K562 (cell line): Measurements from ENCODE around the gene TNFRSF6B. TPM values are rescaled to one million over a fixed set of nuclear protein-coding genes. Genes with fewer than 3 reads are reported as not detected.

ENCODE experiments used
- CREB5 ChIP-seq: fragments of 250-450 bp; sonication (Bioruptor Pico); IDR thresholded peaks from 2 replicates; pipeline ENCODE4 v1.5.0; 2020; ENCODE audit warnings: mild to moderate bottlenecking
- CTCFL ChIP-seq: IDR thresholded peaks from 2 replicates; pipeline ENCODE4 v1.6.1; 2011; ENCODE audit warnings: borderline replicate concordance, low read depth, mild to moderate bottlenecking, moderate library complexity, low read length; ENCODE audit not compliant: insufficient read depth, poor library complexity, severe bottlenecking
- CXXC5 ChIP-seq: fragments of 250-450 bp; sonication (Bioruptor Pico); IDR thresholded peaks from 2 replicates; pipeline ENCODE4 v1.8.0; 2022; ENCODE audit warnings: inconsistent platforms, mild to moderate bottlenecking, moderate library complexity
- E2F8 ChIP-seq: fragments of 450-650 bp; IDR thresholded peaks from 2 replicates; pipeline ENCODE4 v1.7.1; 2018; ENCODE audit warnings: mild to moderate bottlenecking, low read depth; ENCODE audit not compliant: partially characterized antibody
- HDAC2 ChIP-seq: fragments of 450-650 bp; IDR thresholded peaks from 2 replicates; pipeline ENCODE4 v1.6.1; 2016; ENCODE audit warnings: mild to moderate bottlenecking
- HOXB6 ChIP-seq: fragments of 250-450 bp; sonication (Bioruptor Pico); IDR thresholded peaks from 2 replicates; pipeline ENCODE4 v1.5.1; 2022; ENCODE audit warnings: mild to moderate bottlenecking, borderline replicate concordance
- KLF1 ChIP-seq: fragments of 450-650 bp; IDR thresholded peaks from 2 replicates; pipeline ENCODE4 v1.6.1; 2016; ENCODE audit warnings: missing genetic modification characterization, missing compliant biosample characterization
- MAZ ChIP-seq, 2 experiments: fragments of 450-650 bp in 1 of 2; sonication (generic) in 1 of 2; formaldehyde crosslinking; IDR thresholded peaks in 1 of 2; conservative IDR thresholded peaks in 1 of 2; 2 replicates each; pipeline versions ENCODE4 v1.4.0 to v1.5.0; 2020; ENCODE audit warnings: mild to moderate bottlenecking in 1 of 2, missing genetic modification reagents in 1 of 2
- MTF1 ChIP-seq: fragments of 250-450 bp; sonication (Bioruptor Pico); IDR thresholded peaks from 2 replicates; pipeline ENCODE4 v1.9.0; 2021; ENCODE audit warnings: moderate library complexity, mild to moderate bottlenecking, inconsistent platforms, borderline replicate concordance
- OTX1 ChIP-seq: fragments of 450-650 bp; formaldehyde crosslinking; IDR thresholded peaks from 2 replicates; pipeline ENCODE4 v1.4.0; 2022; ENCODE audit warnings: mild to moderate bottlenecking
- PURB ChIP-seq: sonication (generic); formaldehyde crosslinking; IDR thresholded peaks from 2 replicates; pipeline ENCODE4 v1.9.0; 2021; ENCODE audit warnings: low read depth, mild to moderate bottlenecking, missing genetic modification reagents
- RFX1 ChIP-seq: fragments of 450-650 bp; IDR thresholded peaks from 2 replicates; pipeline ENCODE4 v1.6.1; 2016; ENCODE audit warnings: mild to moderate bottlenecking, moderate library complexity
- SAFB ChIP-seq: fragments of 200-400 bp; formaldehyde crosslinking; IDR thresholded peaks from 2 replicates; pipeline ENCODE4 v1.6.1; 2017; ENCODE audit warnings: low read depth, low read length, borderline replicate concordance
- SREBF2 ChIP-seq: sonication (generic); formaldehyde crosslinking; IDR thresholded peaks from 2 replicates; pipeline ENCODE4 v1.4.0; 2020; ENCODE audit warnings: mild to moderate bottlenecking, missing genetic modification reagents
- TEAD2 ChIP-seq: fragments of 450-650 bp; IDR thresholded peaks from 2 replicates; pipeline ENCODE4 v1.6.1; 2016; ENCODE audit warnings: missing genetic modification characterization, control low read depth, missing compliant biosample characterization
- U2AF2 ChIP-seq: fragments of 200-400 bp; formaldehyde crosslinking; optimal IDR thresholded peaks from 2 replicates; pipeline ENCODE3; 2017; ENCODE audit warnings: low read depth, mild to moderate bottlenecking, low read length
- YBX1 ChIP-seq: fragments of 450-650 bp; IDR thresholded peaks from 2 replicates; pipeline ENCODE4 v1.7.1; 2016; ENCODE audit warnings: mild to moderate bottlenecking
- ZBED1 ChIP-seq: IDR thresholded peaks from 2 replicates; pipeline ENCODE4 v1.6.1; 2014
- ZBTB7A ChIP-seq: IDR thresholded peaks from 2 replicates; pipeline ENCODE4 v1.6.1; 2011; ENCODE audit warnings: low read depth, mild to moderate bottlenecking, low read length, moderate library complexity, borderline replicate concordance; ENCODE audit not compliant: control insufficient read depth
- ZFP1 ChIP-seq: fragments of 450-650 bp; formaldehyde crosslinking; IDR thresholded peaks from 2 replicates; pipeline ENCODE4 v1.4.0; 2020; ENCODE audit warnings: mild to moderate bottlenecking, mixed read lengths
- ZNF133 ChIP-seq: fragments of 250-450 bp; sonication (Bioruptor Pico); IDR thresholded peaks from 2 replicates; pipeline ENCODE4 v1.4.0; 2020; ENCODE audit warnings: mild to moderate bottlenecking
- ZNF316 ChIP-seq: fragments of 450-650 bp; IDR thresholded peaks from 2 replicates; pipeline ENCODE4 v1.6.1; 2016
- ZNF57 ChIP-seq: fragments of 450-650 bp; formaldehyde crosslinking; IDR thresholded peaks from 2 replicates; pipeline ENCODE4 v1.4.0; 2020; ENCODE audit warnings: mild to moderate bottlenecking, moderate library complexity
- ZNF830 ChIP-seq: fragments of 250-450 bp; sonication (Bioruptor Pico); IDR thresholded peaks from 2 replicates; pipeline ENCODE4 v1.5.0; 2021; ENCODE audit warnings: mild to moderate bottlenecking
- polyA plus RNA-seq, 8 experiments: library from polyadenylated mRNA; depleted of rRNA in 4 of 8; stranded (reverse) in 5 of 8; unstranded in 3 of 8; fragments of >200 nt; fragmentation: Nextera tagmentation in 2 of 8; fragmentation: Illumina TruSeq in 1 of 8; extraction: Ambion mirVana in 2 of 8; extraction: Trizol in 1 of 8; gene quantifications; 2 replicates each; pipeline versions ENCODE4 v1.2.1 to v1.2.3, GENCODE V29; 2011 to 2014; ENCODE audit warnings: inconsistent platforms in 1 of 8, missing spikeins in 1 of 8
- total RNA-seq, 7 experiments: library from RNA; depleted of rRNA in 6 of 7; stranded (reverse); fragments of >200 nt in 6 of 7; fragmentation: Illumina TruSeq in 2 of 7; extraction: Trizol in 2 of 7; gene quantifications; 2 replicates each; pipeline versions ENCODE4 v1.2.1 to v1.2.3, GENCODE V29; 2011 to 2021; ENCODE audit warnings: low replicate concordance in 1 of 7

TNFRSF6B gene
- total and polyA plus RNA-seq, 9 of the 15 experiments (the other 6 are each of a cell fraction or from before 2014, with no cell fraction given), result 0.10 to 3.5 (median 0.32) TPM; not detected in 6

- TF ChIP-seq CTCFL (peak; percentile 35), TEAD2 (tag) (no peak), ZBED1 (no peak), PURB (CRISPR knock-in tag) (no peak), ZFP1 (CRISPR knock-in tag) (no peak), MTF1 (CRISPR knock-in tag) (no peak), MAZ (CRISPR knock-in tag; conservative IDR thresholded peaks at IDR 0.05 in 1 of 2, IDR thresholded peaks at IDR 0.05 in 1 of 2) (peak in 1 of 2 experiments; percentile 23; a peak in 1 of 4 replicates), HOXB6 (CRISPR knock-in tag) (no peak), SREBF2 (CRISPR knock-in tag) (no peak), ZBTB7A (peak; percentile 76; the same call in 1 of the 2 replicates), RFX1 (no peak), ZNF133 (CRISPR knock-in tag) (no peak), YBX1 (no peak), CREB5 (CRISPR knock-in tag) (no peak), KLF1 (tag) (no peak), U2AF2 (no peak), SAFB (0 out of 2 replicates have a peak, but pooled peaks have one; percentile 59), CXXC5 (peak; percentile 65), ZNF57 (CRISPR knock-in tag) (no peak), ZNF316 (no peak), HDAC2 (no peak), E2F8 (no peak), ZNF830 (no peak), OTX1 (no peak)
Measured at GRCh38 chr20:63652192-63652980, 44.1 kb upstream of the TNFRSF6B start (continued).
